Colonic mucosa (tissue), 4 donors: ENCODE data around the gene MAP3K2. TPM values are rescaled to one million over a fixed set of nuclear protein-coding genes. Genes with fewer than 3 reads are reported as not detected.
"Not testable (repeated sequence)": the region's sequence is repeated elsewhere in the genome, so short reads cannot be mapped to it uniquely, and the experiment has no call there.

ENCODE experiments used
- DNase-seq: peaks from one replicate; pipeline ENCODE4 v3.0.0-alpha.2; 2020
- H3K27ac ChIP-seq: fragments of 200-600 bp; one replicate; pipeline ENCODE4 v1.8.0; 2021
- H3K27me3 ChIP-seq: fragments of 200-600 bp; one replicate; pipeline ENCODE4 v1.8.0; 2021
- H3K36me3 ChIP-seq: fragments of 200-600 bp; one replicate; pipeline ENCODE4 v1.8.0; 2021
- H3K4me1 ChIP-seq: fragments of 200-600 bp; one replicate; pipeline ENCODE4 v1.8.0; 2021; ENCODE audit warnings: mild to moderate bottlenecking
- H3K4me3 ChIP-seq: fragments of 200-600 bp; one replicate; pipeline ENCODE4 v1.8.0; 2021
- H3K9ac ChIP-seq, 2 donors: one replicate each; pipeline ENCODE4 v1.7.0; 2013; ENCODE audit warnings: control low read depth in 2 of 2, low read depth in 2 of 2, low read length in 2 of 2
- H3K9me3 ChIP-seq: fragments of 200-600 bp; one replicate; pipeline ENCODE4 v1.8.0; 2021
- CTCF ChIP-seq: fragments of 200-600 bp; IDR thresholded peaks from one replicate; pipeline ENCODE4 v1.8.0; 2022; ENCODE audit warnings: antibody characterized with exemption, mild to moderate bottlenecking
- intact Hi-C: fragments of 100-400 bp; cut with DNase I; formaldehyde crosslinking; loops from one replicate; pipeline ENCODE4 v1.14.1; 2022
- total RNA-seq, 2 donors: library from RNA; stranded (reverse); fragmentation: NEBNext Ultra II Directional in 1 of 2; extraction: Animal tissue kit (Norgen Biotek cat#: 25700) in 1 of 2; gene quantifications; one replicate each; pipeline ENCODE4 v1.2.1, GENCODE V29; 2021
- donor health status: healthy.
- donor health status: DM: no; HTN: no; CAD: no.
- donor health status: DM: no; HTN: no; CAD: no.

MAP3K2 gene
- total RNA-seq, 2 donors from 2014 or later: 53.8 to 76.0 TPM

- no peaks in the 10 kb centered on the region for H3K27me3 ChIP-seq
- H3K9me3 ChIP-seq: no peaks in the 10 kb centered on the region
- H3K4me1 ChIP-seq: peaks cover 11% of the 10 kb centered on the region
- no peaks in the 10 kb centered on the region for H3K36me3 ChIP-seq
- intact Hi-C loops: no loop called here
- no peak for TF ChIP-seq CTCF
- no peak overlapping the region for H3K4me3 ChIP-seq
- no peak overlapping the region for H3K27ac ChIP-seq
- DNase-seq: no peak
- no peak overlapping the region for H3K9ac ChIP-seq
Observed at GRCh38 chr2:127411653-127412369, 24.0 kb upstream of the MAP3K2 start.

DNA sequence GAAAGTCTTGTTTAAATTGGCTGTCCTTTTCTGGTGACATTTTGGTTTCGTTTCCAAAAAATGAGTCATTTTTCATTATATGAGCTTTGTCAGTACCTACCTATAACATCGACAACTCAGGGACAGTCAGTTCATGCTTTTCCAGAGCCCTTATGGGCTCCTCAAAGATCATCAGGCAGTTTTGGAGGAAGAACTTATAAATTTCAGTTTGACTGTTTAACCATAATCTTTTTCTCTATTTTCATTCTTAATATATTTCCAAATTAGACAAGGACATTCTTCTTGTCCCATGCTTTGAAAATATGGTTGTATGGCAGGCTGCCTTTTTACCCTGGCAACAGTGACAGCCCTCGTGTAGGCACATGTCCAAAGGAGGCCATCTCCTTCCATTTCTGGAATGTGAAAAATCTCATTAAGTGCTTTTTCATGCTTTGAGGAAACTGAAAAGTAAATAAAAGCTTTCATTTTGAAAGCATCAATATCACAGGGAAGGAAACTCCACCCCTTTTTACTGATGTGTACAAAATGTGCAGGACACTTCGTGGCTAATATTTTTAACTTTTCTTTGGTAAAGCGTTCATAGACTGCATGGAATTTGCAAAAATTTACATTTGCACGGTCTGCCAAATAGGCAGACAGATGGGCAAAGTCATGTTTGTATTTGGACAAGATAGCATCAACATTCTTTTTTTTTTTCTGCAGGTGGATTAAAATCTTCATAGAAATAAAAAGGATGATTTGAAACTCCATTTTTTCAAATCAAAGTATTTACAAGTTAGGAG lies 23.3 kb upstream of the MAP3K2 start:
- intact Hi-C loops: no loop called here
- no peak for DNase-seq

DNA sequence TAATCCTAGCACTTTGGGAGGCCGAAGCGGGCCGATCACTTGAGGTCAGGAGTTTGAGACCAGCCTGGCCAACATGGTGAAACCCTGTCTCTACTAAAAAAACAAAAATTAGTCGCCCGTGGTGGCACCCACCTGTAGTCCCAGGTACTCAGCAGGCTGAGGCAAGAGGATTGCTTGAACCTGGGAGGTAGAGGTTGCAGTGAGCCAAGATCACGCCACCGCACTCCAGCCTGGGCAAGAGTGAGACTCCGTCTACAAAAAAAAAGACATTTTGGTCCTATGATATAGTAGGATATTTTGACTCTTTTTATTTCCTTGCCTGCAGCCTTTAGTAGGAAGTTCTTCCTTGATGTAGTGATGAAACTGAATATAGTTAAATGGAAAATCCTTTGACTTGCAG lies 21.9 kb upstream of the MAP3K2 start:
- H3K9ac ChIP-seq, H3K27me3 ChIP-seq, H3K36me3 ChIP-seq, DNase-seq, H3K27ac ChIP-seq, H3K4me3 ChIP-seq, intact Hi-C loops, H3K4me1 ChIP-seq, H3K9me3 ChIP-seq: not testable (repeated sequence)

More for the DNA sequence above, 23.3 kb upstream of the MAP3K2 start:
- peaks cover 6% of the 10 kb centered on the region for H3K4me1 ChIP-seq
- H3K4me3 ChIP-seq: no peak overlapping the region
- H3K27ac ChIP-seq: peak overlapping the region; percentile 29
- no peak overlapping the region for H3K9ac ChIP-seq
- no peak for TF ChIP-seq CTCF
- no peaks in the 10 kb centered on the region for H3K27me3 ChIP-seq
- H3K36me3 ChIP-seq: no peaks in the 10 kb centered on the region
- no peaks in the 10 kb centered on the region for H3K9me3 ChIP-seq

DNA sequence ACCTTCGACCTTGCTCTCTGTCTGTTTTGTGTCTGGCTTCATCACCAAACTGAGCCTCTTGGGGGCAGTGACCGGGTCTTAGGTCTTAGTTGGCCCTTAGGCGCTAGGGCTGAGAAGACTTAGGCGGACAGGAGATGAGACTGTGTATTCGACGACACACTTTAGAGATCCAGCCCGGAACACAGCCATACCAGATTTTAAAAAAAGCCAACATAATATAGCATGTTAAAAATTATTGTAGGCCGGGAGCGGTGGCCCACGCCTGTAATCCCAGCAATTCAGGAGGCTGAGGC lies 21.0 kb upstream of the MAP3K2 start:
- Histone ChIP-seq H3K27me3 (no peaks in the 10 kb centered on the region), H3K9ac (peak overlapping the region; percentile 57 to 85), H3K4me3 (peak overlapping the region; percentile 54), H3K36me3 (no peaks in the 10 kb centered on the region), H3K27ac (peak overlapping the region; percentile 87), H3K9me3 (no peaks in the 10 kb centered on the region), H3K4me1 (no peaks in the 10 kb centered on the region)
- no peak for TF ChIP-seq CTCF
- intact Hi-C loops: no loop called here
- no peak for DNase-seq

DNA sequence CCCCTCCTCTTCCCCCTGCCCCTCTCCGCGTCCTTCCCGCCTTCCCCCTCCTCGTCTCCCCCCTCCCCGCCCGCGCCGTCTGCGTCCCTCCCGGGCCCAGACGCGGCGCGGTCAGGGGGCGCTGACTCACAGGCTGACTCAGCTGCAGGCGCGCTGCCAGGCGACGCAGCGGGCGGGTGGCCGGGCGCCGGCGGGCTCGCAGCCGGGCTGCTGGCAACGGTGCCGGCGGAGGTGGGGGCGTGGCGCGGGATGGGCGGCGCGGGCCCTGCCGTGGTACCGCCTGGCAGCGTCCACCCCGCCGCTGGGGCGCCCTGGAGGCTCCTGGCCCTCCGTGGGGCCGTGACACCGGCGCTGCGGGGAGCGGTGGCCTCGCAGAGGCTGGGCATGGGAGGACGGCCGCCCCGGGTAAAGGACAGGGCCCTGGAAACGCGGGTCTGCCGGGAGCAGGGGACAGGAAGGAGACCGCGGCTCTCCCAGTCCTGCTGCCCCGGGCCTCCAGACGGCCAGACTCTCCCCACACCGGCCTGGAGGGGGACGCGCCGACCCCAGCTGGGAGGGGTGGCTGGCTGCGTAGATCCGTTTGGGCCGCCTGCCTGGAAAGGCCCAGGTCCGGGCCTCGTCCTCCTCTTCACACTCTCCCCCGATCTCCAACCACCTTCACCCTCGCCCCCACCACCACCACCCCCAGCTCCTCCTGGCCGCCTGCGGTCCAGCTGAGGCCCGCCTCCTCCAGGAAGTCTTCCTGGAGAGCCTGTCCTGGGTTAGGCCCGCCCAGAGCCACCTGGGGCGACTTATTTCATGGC lies 20.4 kb upstream of the MAP3K2 start:
- peak overlapping the region; percentile 87 for H3K27ac ChIP-seq
- no peaks in the 10 kb centered on the region for H3K36me3 ChIP-seq
- peak overlapping the region; percentile 54 for H3K4me3 ChIP-seq
- no peaks in the 10 kb centered on the region for H3K9me3 ChIP-seq
- H3K27me3 ChIP-seq: no peaks in the 10 kb centered on the region
- no peaks in the 10 kb centered on the region for H3K4me1 ChIP-seq
- intact Hi-C loops: no loop called here
- TF ChIP-seq CTCF: no peak
- peak; percentile 92 for DNase-seq
- peak overlapping the region; percentile 57 to 85 for H3K9ac ChIP-seq
